Measurements from ENCODE around the gene CTSW.

DNA sequence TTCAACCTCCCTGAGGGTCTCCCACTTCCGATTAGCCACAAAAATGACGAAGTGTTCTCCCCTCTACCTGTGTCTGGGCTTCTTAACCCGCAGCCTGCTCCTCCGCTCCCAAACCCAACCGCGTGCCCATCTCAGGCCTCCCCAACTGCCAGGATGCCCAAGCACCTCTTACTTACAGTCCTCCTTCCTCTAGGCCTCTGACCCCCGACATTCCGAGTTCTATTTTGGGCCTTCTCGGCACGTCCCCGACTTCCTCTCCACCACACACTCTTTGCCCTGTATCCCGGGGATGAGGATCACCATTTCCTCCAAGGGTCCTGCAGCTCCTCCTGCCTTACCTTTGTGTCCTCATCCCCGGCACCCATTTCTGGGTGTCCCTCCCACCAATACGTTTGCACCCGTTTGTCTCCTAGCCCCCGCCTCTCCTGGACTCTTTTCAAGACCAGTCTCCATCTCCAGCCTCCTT, 19.8 kb upstream of the CTSW start:
- TF ChIP-seq, protein P1, sequence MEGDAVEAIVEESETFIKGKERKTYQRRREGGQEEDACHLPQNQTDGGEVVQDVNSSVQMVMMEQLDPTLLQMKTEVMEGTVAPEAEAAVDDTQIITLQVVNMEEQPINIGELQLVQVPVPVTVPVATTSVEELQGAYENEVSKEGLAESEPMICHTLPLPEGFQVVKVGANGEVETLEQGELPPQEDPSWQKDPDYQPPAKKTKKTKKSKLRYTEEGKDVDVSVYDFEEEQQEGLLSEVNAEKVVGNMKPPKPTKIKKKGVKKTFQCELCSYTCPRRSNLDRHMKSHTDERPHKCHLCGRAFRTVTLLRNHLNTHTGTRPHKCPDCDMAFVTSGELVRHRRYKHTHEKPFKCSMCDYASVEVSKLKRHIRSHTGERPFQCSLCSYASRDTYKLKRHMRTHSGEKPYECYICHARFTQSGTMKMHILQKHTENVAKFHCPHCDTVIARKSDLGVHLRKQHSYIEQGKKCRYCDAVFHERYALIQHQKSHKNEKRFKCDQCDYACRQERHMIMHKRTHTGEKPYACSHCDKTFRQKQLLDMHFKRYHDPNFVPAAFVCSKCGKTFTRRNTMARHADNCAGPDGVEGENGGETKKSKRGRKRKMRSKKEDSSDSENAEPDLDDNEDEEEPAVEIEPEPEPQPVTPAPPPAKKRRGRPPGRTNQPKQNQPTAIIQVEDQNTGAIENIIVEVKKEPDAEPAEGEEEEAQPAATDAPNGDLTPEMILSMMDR (IDR thresholded peaks at IDR 0.05), result no peak
- TF ChIP-seq POLR2A (IDR thresholded peaks at IDR 0.05), result no peak
